ENCODE results near the gene UQCRC1.

DNA sequence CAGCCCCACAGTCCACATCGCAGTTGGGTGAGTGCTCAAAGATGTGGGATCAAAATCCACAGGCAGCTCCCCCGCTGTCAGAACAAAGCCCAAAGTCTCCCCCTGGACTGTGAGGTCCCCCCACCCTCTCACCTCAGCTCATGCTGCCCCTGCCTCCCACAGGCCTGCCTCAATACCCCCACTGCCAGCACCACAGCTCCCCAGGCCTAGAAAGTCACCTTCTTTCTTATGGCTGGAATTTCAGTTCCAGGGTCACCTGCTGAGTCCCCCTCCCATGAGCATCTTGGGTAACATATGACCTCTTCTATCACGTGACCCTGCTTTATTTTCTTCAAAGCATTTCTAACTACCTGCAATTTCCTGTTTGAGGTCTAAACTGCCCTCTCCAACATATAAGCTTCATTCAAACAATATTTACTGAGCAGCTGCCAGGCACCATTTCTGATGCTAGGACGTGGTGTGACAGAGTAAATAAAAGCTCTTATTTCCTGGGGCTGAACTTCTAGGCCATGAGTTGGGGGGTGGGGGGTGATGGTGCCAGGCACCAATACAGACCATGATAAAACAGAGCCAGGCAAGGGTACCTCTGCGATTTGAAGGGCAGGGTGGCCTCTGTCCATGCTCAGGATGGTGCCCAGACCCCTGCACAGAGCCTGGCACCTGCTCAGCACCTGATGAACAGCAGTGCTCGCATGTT lies 14.6 kb upstream of the UQCRC1 start:
- TF ChIP-seq TAF1 (IDR thresholded peaks at IDR 0.05; ENCODE audit: borderline replicate concordance, low read depth, low read length) = no peak
- TF ChIP-seq POLR2AphosphoS5 (IDR thresholded peaks at IDR 0.05; ENCODE audit: low read depth, low read length) = no peak
